Urothelium cell line (cell line): ENCODE results near the gene BTBD10.

Experiments used
- DNase-seq: peaks from one replicate; pipeline ENCODE4 v3.0.0; 2011; ENCODE audit warnings: low spot score, mixed read lengths
- FAIRE-seq: peaks from 2 replicates; lab custom pipeline; 2011; peaks lifted over from hg19 to GRCh38; lab: Jason Lieb, UNC

Gene BTBD10

DNA sequence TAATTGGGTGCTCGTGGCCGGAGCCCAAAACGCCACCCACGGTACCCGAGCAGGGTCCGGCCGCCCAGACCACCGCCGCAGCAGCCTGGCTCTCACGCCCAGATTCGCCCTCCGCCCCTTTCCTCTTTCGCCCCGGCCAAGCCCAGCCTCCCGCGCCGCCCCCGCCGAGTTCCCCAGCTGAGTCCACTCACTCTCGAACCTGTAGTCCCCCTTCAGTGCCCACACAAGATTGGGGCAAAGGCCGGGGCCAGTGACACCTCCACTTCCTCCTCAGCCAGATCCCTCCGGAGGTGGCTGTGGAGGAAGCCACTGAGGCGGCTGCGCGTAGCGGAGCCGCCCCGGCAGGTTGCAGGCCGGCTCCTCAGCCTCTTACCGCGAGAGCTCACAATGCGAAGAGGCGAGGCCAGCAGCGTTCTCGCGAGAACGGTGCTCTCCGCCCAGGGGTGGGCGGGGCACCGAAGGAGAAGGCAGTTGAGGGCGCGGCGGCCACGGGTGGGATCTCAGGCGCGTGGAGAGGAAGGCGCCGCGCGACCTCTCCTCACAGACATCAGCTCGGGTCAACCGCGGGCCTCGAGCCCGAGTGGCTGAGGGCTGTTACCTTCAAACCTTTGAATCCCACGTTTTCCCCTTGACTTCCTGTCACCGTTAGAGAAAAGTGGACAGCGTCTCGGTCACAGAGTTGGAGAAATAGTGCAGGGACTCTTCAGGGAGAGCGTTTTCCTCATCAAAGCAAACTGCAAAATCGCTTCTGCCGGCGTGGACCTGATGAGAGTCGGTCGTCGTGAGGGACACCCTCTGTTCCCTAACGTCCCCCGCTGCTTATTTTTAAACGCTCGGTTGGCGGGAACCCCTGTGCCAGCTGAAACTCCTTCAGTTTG, at the start of gene BTBD10:
Gene BTBD10, minus strand, starts transcription at position 322 of the 878 bp plus-strand sequence. CDS start 18,098 bp downstream, outside the sequence.
- FAIRE-seq (peak; percentile 95), DNase-seq (peak; percentile 96)

DNA sequence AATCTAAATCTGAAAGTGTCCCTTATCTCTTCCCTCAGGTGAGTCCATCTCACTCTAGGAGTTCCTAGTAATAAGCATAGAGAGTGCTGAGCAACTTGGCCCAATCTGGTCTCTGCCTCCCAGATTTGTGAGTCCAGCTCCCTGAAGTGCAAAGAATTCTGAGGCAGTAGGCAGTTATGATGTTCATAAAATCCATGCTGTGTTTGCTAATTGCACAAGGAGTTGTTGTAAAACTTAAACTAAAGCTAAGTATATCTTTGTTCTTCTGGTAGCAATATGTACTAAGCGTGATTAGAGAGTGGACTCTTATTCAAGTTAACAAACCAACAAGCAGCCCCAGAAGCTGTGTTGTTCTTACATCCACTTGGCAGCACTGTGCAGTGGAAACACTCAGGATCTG, 40.4 kb upstream of the BTBD10 start:
- DNase-seq (no peak), FAIRE-seq (no peak)

DNA sequence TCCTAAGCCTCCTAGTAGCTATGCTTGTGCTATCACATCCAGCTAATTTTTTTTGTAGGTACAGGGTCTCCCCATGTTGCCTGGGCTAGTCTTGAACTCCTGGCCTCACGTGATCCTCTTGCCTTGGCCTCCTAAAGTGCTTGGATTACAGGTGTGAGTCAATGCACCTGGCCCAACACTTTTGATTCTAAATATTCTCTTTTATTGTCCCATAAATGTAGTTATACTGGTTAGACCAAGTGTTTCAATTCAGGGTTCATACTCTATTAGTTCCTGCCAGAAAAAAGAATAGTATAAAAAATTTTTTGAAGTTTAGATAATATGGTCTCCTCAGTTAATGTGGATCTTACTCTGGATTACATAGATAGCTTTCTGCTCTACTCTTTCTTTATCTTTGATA, 39.5 kb upstream of the BTBD10 start:
- FAIRE-seq, result no peak
- DNase-seq, result no peak

DNA sequence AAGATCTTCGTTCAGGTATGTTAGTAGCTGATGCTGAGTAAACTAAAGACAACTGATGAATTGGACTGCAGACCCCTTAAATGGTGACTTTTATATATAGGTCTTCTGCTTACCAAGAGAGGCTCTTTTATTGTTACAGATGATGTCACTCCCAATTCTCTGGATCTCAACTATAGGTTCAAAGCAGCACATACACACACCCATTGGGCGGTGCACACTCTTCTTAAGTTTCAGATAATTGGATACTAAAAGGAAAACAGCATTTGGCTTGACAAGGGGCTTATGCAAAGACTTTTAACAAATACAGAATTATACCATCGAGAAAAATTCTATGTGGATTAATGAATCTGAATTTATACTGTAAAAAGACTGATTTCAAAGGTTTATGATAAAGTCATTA, 32.9 kb upstream of the BTBD10 start, which contains the start of gene PTH:
Gene PTH, minus strand, starts transcription at position 69 of the 400 bp plus-strand sequence. CDS start 3,142 bp downstream, outside the sequence.
- no peak for FAIRE-seq
- no peak for DNase-seq

DNA sequence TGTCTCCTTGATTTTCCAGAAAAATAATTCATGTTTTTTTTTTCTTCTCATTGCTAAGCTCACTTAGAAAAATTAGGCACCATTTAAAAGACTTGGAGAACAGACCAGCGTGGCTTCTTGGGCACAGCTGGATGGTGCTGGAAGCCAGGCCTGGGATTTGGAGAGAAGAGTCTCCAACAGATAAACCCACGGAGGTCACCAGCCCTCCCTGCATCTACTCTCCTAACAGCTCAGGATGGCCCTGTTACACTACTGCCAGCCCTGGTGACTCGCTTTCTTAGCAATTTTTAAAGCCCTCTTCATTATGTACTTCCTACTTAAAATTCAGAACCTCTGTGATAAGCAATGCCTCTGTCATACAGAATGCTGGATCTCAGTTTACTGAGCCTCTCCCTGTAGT, 31.0 kb upstream of the BTBD10 start:
- FAIRE-seq, result no peak
- no peak for DNase-seq

DNA sequence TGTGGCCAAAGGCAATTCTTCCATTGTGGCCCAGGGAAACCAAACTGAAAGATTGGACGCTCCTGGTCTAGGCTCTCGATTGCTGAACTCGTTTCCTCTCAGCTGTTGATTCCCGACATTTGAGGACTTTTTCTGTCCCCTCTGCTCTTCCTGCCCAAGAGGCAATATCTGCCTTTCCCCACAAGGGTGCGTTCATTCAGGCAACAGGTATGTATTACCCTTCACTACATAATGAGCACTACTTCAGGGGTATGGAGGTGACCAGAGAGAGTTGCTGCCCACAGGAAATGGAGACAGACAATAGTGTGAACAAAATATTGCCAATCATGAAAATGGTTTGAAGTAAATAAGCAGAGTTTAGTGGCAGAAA, 24.6 kb upstream of the BTBD10 start:
- DNase-seq, result peak; percentile 67
- FAIRE-seq, result no peak

DNA sequence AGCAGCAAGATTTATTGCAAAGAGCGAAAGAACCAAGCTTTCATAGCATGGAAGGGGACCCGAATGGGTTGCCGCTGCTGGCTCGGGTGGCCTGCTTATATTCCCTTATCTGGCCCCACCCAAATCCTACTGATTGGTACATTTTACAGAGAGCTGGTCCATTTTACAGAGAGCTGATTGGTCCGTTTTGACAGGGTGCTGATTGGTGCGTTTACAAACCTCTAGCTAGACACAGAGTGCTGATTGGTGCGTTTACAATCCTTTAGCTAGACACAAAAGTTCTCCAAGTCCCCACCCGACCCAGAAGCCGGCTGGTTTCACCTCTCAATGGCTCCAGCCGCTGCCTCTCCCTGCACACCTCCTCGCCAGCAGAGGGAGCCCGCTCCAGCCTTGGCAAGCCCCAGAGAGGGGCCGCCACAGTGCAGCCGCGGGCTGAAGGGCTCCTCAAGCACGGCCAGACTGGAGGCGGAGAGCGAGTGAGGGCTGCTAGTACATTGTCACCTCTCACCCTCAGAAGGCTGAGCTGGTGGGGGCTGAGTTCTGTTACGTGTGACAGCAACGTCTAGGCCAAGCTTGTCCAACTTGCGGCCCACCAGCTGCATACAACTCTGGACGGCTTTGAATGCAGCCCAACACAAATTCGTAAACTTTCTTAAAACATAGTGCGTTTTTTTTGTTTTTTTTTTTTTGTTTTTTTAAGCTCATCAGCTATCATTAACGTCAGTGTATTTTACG, 24.1 kb upstream of the BTBD10 start:
- DNase-seq (peak; percentile 55), FAIRE-seq (peak; percentile 30)

DNA sequence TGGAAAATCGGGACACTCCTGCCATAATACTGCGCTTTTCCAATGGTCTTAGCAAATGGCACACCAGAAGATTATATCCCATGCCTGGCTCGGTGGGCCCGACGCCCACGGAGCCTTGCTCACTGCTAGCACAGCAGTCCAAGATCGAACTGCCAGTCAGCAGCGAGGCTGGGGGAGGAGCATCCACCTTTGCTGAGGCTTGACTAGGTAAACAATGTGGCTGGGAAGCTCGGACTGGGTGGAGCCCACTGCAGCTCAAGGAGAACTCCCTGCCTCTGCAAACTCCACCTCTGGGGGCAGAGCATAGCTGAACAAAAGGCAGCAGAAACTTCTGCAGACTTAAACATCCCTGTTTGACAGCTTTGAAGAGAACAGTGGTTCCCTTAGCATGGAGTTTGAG, 17.2 kb upstream of the BTBD10 start:
- FAIRE-seq (no peak), DNase-seq (no peak)

DNA sequence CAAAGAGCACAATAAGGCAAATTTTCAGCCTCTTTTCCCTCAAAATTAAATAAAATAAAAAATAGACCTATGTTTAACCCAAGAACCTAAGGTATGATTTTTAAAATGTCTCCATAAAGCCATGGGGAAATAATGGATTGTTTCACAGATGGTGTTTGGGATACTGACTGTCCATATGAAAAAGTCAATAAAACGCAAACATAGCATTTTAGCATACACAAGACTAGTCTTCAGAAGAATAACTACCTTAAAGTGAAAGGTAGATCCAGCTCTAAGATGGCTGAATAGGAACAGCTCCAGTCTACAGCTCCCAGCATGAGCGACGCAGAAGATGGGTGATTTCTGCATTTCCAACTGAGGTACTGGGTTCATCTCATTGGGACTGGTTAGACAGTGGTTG, 16.7 kb upstream of the BTBD10 start:
- FAIRE-seq (no peak), DNase-seq (no peak)

DNA sequence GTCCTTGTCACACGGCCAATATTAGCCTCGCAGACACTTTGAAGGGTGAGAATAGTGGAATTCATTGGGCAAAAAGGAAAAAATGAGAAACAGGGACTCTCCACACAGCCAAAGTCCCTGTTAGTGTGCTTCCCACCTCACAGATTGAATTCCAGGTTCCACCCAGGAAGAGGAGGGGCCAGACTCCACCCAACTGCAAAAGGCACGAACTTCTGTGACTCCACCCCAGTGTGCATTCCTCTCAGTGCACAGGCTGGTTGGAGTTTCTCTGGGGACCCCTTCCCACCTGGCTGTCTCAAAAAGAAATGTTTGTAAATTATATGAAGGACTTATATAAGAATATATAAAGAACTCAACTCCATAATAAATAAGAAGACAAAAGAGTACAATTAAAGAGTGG, 12.1 kb upstream of the BTBD10 start:
- DNase-seq (no peak), FAIRE-seq (no peak)

DNA sequence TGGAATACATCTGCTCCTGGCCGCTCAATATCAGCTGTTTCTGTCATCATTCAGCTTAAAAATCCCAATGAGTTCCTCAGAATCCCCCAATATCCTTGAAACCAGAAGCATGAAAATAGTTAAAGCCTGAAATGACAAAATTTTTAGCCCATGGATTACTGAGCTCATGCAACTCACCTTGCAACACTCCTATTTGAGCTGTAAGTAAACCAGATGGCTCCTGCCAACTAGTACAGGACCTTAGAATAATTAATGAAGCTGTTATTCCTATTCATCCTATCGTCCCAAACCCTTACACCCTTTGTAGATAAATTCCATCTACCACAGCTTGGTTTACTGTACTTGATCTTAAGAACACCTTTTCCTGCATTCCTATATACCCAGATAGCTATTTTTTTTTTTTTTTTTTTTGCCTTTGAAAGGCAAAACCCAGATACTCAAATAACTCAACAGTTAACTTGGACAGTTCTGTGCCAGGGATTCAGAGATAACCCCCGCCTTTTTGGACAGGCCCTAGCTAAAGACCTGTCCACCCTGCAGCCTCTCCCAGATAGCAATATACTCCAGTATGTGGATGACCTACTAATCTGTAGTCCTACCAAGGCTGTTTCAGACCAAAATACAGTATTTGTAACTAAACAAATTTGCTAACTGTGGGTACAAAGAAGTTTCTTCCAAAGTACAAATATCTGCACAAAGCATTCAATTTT, 10.1 kb upstream of the BTBD10 start:
- FAIRE-seq, result no peak

DNA sequence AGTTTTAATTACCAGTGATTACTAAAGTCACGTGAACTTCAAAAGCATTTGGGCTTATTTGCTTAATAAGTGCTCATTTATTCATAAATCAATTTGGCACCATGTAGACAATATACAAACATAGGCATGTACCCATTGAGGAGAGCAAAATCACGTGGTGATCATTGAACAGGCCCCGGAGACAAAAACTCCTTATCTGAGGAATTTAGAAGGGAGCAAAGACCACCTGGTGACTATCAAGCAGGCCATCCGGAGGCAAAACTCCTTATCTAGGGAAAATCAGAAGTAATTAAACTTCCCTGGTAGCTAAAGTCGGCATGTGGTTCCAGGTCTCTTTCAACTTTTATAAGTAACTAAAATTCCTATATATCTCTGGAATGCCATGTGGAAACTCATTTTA, 5.7 kb upstream of the BTBD10 start:
- FAIRE-seq, result no peak
- no peak for DNase-seq

More for the DNA sequence above, 10.1 kb upstream of the BTBD10 start:
- no peak for DNase-seq

DNA sequence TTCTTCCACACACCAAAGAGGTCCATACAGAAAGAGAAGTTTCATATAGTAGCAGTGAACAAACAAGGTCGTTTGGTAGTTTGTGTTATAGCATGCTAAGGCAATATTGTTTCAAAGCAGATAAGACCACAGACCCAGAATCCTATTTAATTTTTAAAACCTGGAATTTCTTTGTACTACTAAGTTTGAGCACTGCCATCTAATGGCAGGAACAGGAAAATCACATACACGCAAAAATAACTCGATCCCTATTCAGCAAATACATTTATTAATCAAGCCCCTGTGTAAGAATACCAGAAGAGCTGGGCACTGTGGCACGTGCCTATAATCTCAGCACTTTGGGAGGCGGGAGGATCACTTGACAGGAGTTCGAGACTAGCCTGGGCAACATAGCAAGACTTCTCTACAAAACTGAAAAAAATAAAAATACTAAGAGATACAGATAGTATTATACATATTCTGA, 2.9 kb upstream of the BTBD10 start:
- FAIRE-seq (no peak), DNase-seq (peak; percentile 35)

DNA sequence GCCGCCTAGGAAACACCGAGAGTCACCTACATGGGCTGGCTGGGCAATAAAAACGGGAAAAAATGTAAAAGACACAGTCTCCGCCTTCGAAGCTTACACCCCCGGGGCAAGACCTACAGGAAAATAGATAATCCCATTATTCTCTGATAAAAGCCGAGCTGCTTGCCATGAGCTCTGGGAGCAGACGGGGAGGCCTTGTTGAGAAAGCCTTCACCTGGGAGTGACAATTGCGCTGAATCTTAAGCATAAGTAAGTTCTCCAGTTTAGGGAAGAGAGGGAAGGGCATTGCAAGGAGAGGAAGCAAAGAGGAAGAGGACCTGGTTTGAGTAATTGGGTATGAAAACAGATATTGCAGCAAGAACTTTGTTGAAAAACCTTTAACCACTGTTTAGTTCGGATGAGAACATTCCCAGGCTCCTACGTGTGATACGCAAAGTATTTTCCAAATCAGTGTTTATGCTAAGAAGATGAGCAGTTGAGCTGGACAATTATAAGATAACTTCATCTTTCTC, 813 bp upstream of the BTBD10 start:
- DNase-seq (peak; percentile 30), FAIRE-seq (no peak)

DNA sequence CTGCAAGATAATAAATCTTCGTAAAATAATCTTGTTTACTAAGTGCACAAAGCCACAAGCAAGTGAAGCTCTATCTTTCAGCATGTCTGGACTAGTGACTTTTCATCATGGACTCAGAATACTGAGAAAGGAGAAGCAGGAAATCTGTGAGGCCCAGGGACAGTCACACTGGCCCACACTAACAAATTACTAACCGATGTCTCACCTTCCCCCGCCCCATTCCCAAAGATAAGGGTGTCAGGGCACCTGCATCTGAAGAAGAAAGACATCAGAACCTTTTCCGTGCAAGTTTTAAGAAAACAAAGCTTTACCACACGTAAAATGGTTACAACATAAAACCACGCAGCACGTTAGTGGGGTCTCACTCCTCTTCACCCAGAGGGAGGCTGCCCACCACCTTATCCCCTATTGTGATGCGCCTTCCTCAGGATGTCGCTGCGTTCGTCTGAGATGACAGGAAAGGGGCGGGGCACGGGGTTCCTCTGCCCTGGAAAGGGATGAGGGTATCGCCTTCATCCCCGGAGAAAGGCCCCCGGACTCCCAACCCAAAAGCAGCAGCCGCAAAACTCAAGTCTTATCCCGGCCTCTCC, 616 bp downstream of the BTBD10 start:
- no peak for FAIRE-seq
- DNase-seq, result peak; percentile 71

DNA sequence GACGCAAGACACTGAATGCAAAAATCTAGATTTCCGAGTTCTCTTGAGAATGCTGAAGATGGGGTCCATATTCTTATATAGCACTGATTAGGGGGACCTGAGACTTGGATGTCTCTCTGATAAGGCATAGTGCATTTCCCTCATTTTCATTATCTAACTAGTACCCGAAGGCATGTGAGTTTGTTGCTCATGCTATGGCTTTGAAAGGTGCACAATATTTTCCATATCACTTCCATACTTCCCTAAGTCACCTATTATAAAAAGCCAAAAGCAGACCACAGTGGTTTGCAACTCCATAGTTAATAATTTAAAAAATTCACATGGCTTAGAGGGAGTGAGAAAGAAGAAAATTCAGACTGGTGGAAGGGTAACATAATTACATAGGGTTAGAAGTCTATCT, 1.7 kb downstream of the BTBD10 start:
- no peak for FAIRE-seq
- DNase-seq, result no peak

DNA sequence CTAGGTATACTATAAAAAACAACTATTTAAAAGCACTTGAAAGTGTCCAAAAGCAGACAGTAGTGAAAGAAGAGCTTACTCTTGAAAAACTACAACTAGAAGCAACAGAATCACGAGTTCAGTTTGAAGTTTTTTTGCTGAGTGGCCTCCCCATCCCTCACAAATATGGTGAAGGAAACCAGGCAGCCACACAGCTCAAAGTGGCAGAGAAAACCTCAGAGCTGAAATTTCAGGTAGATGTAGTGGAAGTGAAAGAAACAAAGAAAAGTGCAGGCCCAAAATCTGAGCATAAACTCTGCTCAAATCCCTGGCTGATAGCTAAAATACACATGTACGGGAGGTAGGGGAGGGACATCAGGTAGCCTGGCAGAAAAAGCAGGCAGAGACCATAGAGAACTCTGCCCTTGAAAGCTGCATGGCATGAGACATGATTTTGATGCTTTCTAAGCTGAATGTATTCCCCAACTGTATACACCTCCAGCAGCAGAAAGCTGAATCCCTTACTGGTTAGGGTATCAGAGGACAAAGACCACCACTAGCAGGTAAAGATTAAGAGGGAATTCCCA, 12.1 kb downstream of the BTBD10 start:
- no peak for DNase-seq
- no peak for FAIRE-seq

DNA sequence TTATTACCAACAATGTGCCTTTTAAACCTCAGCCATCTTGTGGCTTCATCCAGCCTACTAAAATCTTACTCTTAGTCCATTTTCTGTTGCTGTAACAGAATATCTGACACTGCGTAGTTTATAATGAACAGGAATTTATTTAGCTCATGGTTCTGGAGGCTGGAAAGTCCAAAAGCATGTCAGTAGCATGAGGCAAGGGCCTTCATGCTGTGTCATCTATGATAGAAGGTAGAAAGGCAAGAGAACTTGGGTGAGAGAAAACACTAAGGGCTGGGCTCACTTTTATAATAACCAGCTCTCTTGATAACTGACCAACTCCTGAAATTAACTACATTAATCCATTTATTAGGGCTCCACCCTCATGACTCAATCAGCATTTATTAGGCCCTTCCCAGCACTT, 13.5 kb downstream of the BTBD10 start:
- no peak for FAIRE-seq
- DNase-seq, result no peak

DNA sequence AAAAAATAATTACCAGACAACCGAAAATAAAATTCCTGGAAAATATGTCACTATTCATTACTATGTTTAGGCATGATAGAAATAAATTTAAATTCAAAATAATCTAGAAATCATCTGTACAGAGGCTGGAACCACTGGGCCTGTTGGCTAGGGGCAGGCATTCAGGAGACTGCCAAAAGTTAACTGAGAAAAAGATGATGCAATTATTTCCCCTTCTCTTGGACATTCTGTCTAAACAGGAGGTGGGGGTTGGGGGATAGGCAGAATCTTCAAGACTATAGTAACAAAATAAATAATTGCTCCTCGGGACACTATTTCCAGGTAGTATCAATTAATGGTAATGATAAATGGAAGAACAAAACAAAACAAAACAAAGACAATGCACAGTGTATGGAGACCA, 14.1 kb downstream of the BTBD10 start:
- no peak for FAIRE-seq

DNA sequence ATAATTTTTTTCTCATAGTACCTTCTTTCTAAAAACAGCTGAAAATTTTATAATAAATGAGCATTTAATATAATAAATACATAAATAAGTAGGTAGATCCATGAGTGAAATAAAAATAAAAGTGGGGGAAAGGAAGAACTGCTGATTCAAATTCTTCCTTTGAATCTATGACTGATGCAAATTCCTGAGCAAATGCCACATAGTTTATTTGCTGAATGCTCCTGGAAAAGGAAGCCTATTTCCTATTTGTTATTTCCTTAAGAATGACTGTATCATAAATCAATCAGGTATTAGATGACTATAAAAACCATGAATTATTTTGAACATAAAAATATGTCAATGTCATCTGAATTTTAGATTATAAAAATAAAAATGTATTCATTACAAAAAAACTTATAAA, 16.6 kb downstream of the BTBD10 start:
- DNase-seq (no peak), FAIRE-seq (no peak)

More for the DNA sequence above, 14.1 kb downstream of the BTBD10 start:
- no peak for DNase-seq
